Type B pancreatic cell (in vitro differentiated cells): ENCODE measurements around the gene RPN2. TPM values are rescaled to one million over a fixed set of nuclear protein-coding genes. Genes with fewer than 3 reads are reported as not detected.

Experiments
- DNase-seq: peaks from one replicate; pipeline ENCODE4 v3.0.0; 2021; ENCODE audit warnings: mixed read lengths; ENCODE audit not compliant: unreplicated experiment; ENCODE audit errors: extremely low spot score
- H3K27ac Mint-ChIP-seq: 2 replicates; pipeline ENCODE4 v1.8.0; 2021; ENCODE audit warnings: mild to moderate bottlenecking, mixed read lengths
- H3K27me3 Mint-ChIP-seq: 2 replicates; pipeline ENCODE4 v1.8.0; 2021; ENCODE audit warnings: mixed read lengths
- H3K36me3 Mint-ChIP-seq: 2 replicates; pipeline ENCODE4 v1.8.0; 2021; ENCODE audit warnings: mixed read lengths
- H3K4me1 Mint-ChIP-seq: one replicate; pipeline ENCODE4 v1.8.0; 2021; ENCODE audit warnings: mixed read lengths; ENCODE audit not compliant: unreplicated experiment
- H3K4me3 Mint-ChIP-seq: 2 replicates; pipeline ENCODE4 v1.8.0; 2021; ENCODE audit warnings: mild to moderate bottlenecking, mixed read lengths
- H3K9me3 Mint-ChIP-seq: 2 replicates; pipeline ENCODE4 v1.8.0; 2021; ENCODE audit warnings: mixed read lengths
- total RNA-seq: library from RNA; stranded (reverse); gene quantifications from 2 replicates; pipeline ENCODE4 v1.2.1, GENCODE V29; 2021; ENCODE audit warnings: low replicate concordance
- TF ChIP-seq, protein P1 (sequence below): fragments of 200-600 bp; sonication (generic); conservative IDR thresholded peaks from 2 replicates; pipeline ENCODE4 v1.5.0; 2021; ENCODE audit warnings: antibody characterized with exemption, mild to moderate bottlenecking

The RPN2 gene
- total RNA-seq, 1 donor from 2014 or later, result 184 TPM

DNA sequence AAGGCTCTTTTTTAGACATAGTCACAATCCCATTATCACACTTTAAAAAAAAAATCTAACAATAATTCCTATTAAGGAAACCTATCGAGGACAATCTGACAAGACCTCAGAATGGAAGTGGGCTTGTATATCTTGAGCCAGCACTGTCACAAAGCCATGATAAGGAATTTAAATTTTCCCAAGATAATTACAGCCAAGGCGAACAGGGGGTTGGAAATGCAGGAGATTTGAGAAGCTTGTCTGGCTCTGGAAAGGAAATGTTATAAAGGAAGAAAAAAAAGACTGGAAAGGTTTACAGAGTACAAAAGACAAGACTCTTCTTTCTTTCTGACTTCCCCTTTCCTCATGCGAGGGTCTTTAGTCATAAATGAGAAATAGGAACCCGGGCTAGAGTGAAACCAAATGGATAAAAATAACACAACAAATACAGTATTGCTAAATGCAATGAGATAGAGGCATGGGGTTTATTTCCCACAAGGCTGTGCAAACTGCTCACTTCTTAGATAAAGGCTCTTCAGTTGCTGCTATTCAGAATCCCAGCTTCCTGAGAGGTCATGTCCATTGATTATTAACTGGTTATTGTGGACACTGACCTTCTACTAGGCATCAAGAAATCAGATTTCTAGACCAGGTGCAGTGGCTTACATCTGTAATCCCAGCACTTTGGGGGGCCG, 95.9 kb downstream of the RPN2 start:
- no peak for DNase-seq
- no peak overlapping the region for H3K27ac Mint-ChIP-seq
- H3K4me3 Mint-ChIP-seq, result no peak overlapping the region
- no peaks in the 10 kb centered on the region for H3K9me3 Mint-ChIP-seq
- no peaks in the 10 kb centered on the region for H3K36me3 Mint-ChIP-seq
- no peaks in the 10 kb centered on the region for H3K27me3 Mint-ChIP-seq
- peaks cover 17% of the 10 kb centered on the region for H3K4me1 Mint-ChIP-seq
- TF ChIP-seq, protein P1, sequence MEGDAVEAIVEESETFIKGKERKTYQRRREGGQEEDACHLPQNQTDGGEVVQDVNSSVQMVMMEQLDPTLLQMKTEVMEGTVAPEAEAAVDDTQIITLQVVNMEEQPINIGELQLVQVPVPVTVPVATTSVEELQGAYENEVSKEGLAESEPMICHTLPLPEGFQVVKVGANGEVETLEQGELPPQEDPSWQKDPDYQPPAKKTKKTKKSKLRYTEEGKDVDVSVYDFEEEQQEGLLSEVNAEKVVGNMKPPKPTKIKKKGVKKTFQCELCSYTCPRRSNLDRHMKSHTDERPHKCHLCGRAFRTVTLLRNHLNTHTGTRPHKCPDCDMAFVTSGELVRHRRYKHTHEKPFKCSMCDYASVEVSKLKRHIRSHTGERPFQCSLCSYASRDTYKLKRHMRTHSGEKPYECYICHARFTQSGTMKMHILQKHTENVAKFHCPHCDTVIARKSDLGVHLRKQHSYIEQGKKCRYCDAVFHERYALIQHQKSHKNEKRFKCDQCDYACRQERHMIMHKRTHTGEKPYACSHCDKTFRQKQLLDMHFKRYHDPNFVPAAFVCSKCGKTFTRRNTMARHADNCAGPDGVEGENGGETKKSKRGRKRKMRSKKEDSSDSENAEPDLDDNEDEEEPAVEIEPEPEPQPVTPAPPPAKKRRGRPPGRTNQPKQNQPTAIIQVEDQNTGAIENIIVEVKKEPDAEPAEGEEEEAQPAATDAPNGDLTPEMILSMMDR, result no peak

DNA sequence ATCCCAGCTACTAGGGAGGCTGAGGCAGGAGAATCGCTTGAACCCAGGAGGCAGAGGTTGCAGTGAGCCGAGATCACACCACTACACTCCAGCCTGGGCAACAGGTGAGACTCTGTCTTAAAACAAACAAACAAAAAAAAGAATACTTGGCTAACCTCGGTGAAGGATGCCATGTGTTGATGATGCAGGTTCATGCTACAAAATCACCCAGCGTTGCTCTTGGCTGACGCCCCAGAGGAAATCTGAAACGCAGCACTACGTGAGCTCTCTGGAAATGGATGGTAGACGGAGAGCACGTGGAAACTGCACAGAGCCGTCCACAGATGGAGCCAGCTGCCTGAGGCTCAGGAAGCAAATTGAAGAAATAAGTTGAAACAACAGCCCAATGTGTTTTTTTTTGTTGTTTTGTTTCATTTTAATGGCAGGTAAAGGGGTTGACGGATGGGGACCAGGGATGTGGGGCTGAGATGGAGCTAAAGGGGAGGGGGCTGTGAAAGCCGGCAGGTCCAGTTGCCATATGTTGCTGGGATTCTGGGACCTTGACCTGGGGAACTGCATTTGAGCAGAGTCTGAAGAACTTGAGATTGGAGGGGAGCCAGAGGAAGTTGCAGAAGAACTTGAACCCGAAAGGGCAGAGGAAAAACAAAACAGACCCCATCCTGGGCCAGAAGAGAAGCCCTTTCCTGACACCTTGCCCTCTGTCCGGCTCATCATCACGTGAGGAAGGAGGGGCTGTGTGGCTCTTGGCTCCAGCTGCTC, 97.5 kb downstream of the RPN2 start:
- Mint-ChIP-seq H3K9me3 (no peaks in the 10 kb centered on the region), H3K4me1 (peaks cover 25% of the 10 kb centered on the region), H3K27ac (peak overlapping the region; percentile 77), H3K36me3 (no peaks in the 10 kb centered on the region), H3K27me3 (no peaks in the 10 kb centered on the region), H3K4me3 (peak overlapping the region; percentile 70)
- DNase-seq, result no peak
- TF ChIP-seq, protein P1, result peak; percentile 21

DNA sequence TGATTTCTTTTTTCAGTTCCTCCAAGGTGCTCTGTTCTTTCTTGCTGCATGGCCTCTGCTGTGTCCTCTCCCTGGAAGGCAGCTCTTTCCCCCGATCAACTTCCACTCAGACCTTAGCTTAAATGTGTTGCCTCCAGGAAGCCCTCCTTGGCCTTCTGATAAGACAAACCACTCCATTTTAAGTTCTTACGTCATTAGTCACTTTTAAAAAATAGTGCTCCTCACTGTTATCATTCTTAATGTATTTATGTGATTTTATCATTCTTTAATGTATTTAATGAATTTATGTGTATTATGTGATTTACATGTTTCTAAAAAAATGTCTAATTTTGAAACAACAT, 98.1 kb downstream of the RPN2 start:
- Mint-ChIP-seq H3K4me1 (peaks cover 25% of the 10 kb centered on the region), H3K9me3 (no peaks in the 10 kb centered on the region), H3K36me3 (no peaks in the 10 kb centered on the region), H3K27ac (peak overlapping the region; percentile 77), H3K4me3 (no peak overlapping the region), H3K27me3 (no peaks in the 10 kb centered on the region)
- DNase-seq, result no peak
- TF ChIP-seq, protein P1, result no peak

DNA sequence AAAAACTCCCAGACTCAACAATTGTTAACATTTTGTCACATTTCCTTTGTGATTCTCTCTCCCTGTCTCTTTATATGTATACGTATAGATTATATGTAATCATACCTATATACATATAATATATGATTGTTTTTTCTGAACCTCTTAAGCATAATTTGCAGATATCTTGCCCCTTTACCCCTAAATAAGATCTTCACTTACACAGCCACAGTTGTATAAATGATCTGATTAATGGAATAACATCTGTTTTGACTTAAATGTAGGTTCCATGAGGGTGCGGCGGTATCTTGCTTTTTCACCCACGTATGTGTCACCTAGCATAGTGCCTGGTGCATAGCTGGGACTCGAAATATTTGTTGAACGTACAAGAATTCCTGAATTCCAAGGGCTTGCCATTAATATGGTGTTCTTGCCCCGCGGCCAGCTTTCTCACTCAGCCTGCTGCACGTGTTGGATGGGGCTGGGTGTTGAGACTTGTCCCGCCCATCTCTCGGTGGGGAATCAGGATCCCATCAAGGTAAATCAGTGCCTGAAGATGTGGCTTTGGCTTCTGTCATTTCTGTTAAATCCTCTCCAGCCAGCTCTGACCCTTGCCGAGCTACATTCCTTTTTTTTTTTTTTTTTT, 99.9 kb downstream of the RPN2 start:
- Mint-ChIP-seq H3K36me3 (no peaks in the 10 kb centered on the region), H3K27me3 (no peaks in the 10 kb centered on the region), H3K4me1 (peaks cover 34% of the 10 kb centered on the region), H3K4me3 (peak overlapping the region; percentile 50), H3K27ac (peak overlapping the region; percentile 86), H3K9me3 (no peaks in the 10 kb centered on the region)
- DNase-seq, result no peak
- TF ChIP-seq, protein P1, result no peak

DNA sequence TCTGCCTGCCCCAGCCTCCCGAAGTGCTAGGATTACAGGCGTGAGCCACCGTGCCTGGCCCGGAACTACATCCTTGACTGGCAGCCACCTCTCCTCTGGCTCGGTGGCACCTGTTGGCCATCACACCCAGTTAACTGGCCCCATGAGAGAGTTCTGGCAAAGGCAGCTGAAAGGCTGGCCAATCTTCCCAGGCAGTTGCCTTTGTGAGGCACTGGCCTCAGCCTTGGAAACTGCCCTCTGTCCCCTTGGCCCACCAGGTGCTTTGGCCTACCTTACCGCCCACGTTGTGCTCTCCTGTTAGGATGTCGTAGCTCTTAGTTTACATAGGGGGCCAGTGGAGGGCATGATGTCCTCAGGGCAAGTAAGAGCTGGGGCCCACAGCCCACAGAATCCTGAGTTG, 100.7 kb downstream of the RPN2 start:
- Mint-ChIP-seq H3K36me3 (no peaks in the 10 kb centered on the region), H3K27me3 (no peaks in the 10 kb centered on the region), H3K9me3 (no peaks in the 10 kb centered on the region), H3K4me3 (no peak overlapping the region), H3K4me1 (peaks cover 33% of the 10 kb centered on the region), H3K27ac (peak overlapping the region; percentile 86)
- no peak for DNase-seq
- TF ChIP-seq, protein P1, result no peak
